GM19467 (cell line): ENCODE measurements around the gene GRK2.

Source experiments
- ATAC-seq: cut with Tn5 transposase; IDR thresholded peaks from one replicate; pipeline ENCODE4 v1.9.1; 2021; ENCODE audit warnings: mild to moderate bottlenecking, moderate library complexity; ENCODE audit not compliant: unreplicated experiment

The GRK2 gene

DNA sequence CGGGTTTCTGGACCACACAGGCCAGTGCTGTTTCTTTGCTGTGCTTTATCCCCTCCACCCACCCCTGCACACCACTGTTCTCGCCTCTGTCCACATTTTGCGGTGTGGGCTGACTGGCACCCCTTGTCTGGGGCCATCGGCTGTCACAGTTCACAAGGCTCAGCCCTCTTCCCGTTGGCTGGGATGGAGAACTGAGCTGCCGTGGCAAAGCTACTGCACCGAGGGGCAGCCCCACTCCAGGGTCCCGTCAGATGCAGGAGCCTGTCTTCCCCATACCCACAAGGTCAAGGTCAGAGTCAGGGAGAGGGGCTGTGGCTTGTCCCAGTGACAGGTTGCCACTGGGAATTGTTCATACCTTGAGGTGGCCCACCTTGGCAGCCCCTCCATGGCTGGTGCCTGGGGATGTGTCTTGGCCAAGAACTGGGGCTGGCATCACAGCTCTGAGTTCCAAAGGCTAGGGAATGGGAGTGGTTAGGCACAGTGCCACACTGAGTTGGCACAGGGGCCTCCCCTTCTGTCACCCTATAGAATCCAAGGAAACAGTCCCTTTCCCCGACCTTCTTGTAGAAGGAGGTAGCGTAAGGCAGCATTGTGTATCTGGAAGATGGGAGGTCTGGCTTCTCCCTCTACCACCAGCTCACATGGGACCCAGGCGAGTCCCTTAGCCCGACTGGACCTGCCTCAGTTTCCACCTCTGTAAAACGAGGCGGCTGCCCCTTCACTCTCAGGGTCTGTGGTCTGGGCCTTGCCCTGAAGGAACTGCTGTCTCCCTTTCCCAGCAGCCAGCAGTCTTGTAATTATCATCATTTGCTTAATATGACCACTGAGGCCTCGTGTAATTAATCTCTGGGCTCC is 3.4 kb downstream of the GRK2 start:
- no peak for ATAC-seq

DNA sequence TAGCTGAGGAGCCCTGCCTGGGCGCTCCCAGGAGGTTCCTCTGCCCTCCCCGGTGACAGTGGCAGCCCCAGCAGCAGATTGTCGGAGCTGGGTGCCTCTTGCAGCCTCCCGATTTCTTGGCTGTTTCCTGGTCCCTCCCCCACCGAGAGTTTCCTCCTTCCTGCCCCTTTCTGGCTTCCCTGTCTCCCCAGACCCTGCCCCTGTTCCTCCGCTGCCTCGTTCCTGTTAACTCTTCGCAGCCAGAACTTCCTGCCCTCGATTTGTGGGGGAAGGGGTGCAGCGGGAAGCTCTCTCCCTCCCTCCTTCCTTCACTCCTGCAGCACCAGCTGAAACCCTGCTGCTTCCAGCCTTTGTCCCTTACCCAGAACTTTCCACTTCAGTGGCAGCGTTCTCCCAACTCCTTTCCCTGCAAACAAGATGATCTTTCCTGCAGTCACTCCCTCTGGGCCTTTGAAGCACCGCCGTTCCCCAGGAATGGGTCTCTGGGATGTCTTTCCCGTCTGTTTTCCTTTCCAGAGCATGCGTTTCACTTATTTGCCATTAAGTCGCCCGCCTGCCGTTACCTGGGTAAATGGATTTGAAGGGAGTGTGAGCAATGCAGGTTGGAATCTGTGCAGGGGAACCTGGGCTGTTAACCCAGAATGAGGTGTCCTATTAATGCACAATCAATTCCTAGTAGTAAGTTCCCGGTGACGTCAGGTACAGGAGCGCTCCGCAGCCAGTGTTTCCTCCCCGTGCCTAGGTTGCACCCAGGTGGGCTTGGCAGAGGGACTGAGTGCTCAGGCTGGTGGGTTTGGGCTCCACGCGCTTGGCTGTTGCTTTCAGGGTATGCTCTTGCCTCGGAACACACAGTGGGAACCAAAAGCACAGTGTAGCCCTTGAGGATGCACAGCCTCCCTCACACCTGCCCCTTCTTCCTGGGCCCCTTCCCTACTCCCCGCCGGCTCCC is 4.3 kb downstream of the GRK2 start:
- no peak for ATAC-seq

DNA sequence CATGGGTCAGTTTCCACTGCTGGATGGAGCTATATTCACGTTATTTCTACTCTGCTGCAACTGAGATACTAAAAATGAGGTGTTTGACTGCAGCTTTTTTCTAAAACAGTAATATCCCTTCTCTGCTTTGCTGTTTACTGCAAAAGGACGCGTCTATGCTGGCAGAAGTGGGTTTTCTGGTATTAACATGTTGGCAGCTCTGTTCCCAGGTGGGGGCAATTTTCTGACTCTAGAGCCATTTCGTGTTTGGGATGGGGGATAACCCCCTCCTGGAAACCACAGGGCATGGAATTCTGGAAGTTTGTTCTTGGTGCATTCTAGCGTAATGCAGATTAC is 4.9 kb downstream of the GRK2 start:
- ATAC-seq, result no peak

DNA sequence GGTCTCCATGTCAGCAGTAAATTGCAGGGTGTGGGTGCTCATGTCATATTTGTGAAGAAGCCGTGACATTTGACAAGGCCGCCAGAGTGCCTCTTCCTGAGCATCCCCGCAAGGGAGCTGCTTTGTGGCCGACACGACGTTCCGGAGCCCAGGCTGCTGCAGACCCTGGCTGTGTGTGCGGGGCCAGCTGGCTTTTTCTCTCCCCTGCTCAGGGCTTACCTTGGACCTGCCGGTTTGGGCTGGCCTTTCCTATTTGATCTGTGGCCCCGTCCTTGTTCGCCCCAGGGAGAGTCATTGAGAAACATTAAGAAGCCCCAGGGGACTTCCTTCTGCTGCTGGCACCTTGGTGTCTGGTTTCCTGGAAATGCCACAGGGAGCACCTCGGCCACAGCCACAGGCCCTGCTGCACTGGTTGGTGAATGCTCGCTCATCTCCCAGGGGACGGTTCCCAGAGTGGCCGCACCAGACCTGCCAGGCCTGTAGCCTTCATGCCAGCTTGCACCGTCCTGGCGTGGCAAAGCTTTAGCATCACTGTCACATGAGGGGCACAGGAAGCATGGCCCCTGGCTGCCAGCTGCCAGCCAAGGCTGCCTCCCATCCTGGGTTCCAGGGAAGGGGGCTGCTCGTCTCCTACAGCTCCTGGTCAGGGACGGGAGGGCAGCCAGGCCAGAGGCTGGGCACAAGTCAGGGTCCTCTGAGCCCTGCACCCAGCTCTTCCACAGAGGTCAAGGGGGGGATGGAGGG is 5.4 kb downstream of the GRK2 start:
- no peak for ATAC-seq

DNA sequence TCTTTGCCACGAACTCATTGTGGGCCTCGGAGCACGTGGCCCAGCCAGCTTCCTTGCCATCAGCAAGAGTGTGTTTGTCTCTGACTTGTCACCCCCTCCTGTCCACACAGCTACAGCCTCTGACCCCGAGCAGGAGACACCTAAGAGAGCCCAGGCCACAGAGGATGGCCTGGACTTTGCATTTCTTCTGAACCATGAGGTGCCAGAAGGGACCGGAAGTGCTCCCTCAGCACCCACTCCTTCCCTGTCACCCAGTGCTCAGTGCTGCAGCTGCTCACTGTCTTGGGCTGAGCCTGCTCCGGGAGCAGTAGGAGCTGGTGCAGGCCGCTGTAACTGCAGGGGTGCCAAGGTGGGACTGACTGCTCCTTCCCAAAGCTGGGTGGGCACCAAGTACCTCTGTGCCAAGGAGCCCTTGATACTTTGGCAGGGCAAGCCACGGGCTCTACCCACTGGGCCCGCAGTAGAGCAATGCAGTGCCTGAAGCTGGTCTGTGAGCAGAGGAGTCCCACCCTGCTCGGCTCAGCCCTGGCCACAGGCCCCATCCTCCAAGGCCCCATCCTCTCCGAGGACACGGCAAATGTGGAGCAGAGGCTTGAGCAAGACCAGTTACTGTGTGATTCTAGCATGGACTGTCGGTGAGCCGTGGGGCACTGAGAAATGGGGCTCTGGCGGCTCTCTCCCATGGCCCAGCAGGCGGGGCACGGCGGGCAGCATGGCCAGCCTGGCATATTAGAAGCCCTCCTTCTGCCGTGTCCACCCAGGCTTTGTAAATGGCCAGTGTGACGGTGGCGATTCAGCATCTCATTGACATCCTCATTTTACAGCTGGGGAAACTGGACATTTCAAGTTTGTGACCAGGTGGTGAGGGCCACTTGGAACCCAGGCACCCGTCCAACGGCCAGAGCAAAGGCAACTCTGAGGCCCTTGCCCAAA is 6.3 kb downstream of the GRK2 start:
- ATAC-seq, result no peak

DNA sequence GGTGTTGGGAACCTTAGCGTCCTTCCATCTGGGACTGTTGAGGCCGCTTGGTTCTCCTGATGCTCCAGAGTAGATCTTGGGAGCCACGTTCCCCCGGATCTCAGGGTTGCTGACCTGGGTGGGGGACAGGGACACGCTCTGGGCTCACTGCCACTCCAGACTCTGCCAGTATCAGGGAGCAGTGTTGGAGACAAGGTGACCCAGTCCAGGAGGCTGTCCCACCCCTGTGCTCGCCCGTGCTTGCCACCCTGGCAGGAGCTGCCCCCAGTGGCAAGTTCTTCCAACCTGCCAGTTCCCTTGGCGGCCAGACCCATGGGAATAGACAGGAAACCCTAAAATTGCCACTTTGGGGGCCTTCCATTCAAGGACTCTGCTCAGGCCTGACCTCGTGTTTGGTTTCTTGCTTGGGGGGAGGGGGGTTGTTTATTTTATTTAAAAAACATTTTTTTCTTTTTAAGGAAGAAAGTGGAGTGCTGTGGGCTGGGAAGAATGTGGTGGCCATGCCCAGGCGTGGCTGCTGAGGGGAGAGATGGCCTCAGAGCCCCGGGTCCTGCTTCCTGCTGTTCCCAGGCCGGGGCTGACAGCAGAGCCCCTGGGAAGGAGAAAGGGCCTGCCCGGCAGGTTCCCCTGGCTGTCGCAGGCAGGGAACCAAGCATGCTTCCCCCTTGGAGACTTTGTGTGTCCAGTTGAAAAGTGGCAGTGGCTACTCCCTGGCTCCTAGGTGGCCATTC is 7.2 kb downstream of the GRK2 start:
- ATAC-seq, result no peak

DNA sequence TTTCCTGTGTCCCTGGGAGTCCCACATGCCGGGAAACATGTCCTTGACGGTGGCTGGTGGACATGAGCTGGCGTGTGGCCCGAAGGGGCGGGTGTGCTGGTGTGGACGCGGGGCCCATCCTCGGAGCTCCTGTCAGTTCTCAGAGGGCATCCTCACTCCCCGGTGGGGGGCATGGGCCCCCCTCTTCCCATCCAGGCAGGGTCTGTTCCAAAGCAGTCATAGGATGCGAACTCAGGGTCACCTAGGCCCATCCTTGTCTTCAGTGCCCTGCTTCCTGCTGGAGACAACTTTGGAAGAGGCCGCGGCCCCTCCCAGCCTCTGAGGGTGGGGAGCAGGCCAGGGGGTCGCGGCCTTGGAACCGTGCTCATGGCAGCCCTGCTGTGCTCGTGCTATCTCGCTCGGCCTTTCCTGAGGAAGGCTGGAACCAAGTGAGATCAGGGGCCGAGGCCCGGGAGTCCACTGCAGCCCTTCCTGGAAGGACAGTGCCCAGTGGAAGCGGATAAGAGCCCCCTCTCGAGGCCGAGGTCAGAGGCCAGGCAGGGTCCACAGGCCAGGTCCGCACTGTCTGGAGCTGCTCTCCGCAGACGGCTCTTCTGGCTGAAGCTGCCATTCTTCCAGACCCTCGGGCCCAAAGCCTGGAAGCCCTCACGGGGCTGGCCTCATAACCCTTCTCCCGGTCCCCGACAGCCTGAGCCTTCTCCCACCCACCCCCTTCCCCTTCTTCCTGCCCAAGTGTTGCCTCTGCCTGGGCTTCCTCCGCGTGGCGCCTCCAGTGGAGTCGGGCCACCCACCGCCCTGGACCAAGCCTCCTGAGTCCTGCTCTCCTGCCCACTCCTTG is 8.7 kb downstream of the GRK2 start:
- ATAC-seq, result no peak

DNA sequence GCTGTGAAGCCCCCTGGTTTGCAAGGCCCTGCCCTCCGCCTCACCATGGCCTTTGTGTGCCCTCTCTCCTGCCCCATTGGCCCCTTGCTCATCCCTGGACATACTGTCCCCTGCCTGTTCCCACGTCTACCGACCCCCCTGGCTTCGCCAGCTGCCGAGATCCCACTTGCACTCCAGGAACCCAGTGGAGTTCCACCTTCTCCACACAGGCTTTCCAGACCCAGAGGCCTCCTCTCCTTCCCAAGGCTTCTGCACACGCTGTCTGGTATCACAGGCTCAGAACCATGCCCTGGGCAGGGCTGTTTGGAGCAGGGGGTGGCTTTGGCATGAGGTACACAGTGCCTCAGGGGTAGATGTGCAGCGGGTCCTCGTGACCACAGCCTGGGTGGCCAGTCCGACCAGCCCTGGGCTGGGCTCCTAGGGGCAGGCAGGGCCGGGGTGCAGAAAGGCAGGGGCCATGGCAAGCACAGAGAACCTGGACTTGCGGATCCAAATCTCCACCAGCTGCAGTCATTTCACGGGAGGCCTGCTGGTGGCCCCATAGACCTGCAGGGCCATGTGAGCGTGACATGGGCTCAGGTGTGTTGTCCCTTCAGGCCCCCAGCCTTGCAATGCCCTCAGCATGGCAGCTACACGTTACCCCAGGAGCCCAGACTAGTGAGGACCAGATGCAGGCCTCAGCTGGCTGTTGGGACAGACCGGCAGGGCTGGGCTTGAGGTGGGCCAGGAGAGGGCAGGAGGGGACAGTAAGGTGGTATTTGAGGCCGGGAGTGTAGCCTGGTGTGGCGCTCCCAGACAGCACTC is 9.5 kb downstream of the GRK2 start:
- ATAC-seq, result no peak

DNA sequence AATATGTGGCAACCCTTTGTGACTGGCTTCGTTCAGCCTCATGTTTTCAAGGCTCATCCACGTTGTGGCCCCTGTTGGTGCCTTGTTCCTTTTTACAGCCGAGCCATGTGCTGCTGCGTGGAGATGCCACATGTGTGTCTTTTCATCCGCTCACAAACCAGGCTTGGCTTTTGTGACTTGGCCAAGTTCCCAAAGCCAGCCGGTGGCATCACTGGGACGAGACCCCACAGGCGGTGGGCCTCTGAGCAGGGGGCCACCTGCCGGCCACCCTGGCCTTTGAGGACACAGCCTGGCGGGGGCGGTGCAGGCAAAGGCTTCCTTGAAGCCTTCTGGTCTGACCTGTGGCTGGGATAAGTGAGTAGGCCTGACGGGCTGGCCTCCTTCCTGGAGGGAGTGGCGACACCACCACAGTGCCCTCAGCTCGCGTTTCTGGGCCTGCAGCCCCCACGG is 10.5 kb downstream of the GRK2 start:
- ATAC-seq, result no peak

DNA sequence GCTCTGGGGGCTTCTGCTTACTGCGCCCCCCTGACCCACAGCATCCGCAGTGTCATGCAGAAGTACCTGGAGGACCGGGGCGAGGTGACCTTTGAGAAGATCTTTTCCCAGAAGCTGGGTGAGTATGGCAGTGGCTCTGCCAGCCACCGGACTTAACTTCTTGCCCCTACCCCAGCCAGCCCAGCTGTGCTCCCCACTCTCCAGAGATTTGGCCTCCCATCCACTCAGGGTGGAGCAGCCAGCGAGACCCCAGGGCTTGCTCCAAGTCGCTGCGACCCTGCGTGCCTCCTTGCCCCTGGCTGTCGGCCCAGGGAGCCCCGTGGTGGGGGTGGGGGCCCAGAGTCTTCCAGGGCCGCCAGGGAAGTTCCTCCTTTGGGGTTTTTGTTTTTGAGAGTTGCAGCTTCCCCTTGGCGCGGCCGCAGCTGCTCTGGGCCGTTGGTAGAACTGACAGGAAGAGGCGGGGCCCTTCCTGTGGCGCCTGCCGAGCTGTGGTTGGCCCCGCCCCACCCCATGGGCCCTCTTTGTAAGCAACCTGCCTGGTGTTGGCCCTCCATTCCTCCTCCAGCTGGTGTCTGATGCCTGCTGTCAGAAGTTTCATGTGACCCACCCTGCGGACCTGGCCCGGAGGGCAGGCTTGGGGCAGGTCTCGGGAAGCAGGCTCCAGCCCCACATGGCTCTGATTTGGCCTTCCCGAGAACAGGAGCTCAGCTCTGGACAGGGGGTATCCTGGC is 11.1 kb downstream of the GRK2 start:
- ATAC-seq, result peak; percentile 57

DNA sequence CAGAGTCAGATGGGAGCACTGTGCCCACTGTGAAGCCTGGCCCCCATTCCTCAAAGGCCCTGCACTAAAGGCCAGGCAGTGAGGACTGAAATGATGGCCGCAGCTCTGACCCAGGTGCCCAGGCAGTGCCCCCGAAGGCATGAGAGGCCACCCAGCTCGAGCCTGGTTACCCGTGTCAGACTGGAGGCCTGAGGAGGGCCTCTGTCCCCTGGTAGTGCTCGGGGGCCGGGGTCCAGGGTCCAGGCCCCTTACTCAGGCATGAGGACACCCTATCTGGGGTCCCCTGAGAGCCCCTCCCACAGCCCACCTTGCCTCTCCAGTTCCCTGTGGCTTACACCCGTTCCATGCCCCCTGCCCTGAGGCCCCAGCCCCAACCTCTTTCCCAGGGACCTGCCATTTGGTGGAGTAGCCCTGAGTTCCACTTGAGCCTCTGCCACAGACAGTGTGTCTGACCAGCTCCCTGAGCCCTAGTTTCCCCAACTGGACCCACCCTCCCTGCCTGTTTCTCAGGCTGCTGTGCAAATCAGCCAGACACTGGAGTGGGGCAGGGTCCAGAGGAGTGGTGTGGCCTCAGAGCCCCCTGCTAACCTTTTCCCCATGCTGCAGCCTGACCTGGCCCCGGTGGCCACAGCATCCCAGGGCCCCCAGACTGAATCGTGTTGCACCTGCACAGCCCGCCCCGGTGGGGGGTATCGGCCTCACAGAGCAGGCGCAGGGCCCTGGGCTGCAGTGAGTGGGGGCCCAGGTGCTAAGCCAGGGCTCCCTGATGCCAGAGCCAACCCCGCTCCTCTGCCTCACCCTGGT is 12.1 kb downstream of the GRK2 start:
- ATAC-seq, result no peak

DNA sequence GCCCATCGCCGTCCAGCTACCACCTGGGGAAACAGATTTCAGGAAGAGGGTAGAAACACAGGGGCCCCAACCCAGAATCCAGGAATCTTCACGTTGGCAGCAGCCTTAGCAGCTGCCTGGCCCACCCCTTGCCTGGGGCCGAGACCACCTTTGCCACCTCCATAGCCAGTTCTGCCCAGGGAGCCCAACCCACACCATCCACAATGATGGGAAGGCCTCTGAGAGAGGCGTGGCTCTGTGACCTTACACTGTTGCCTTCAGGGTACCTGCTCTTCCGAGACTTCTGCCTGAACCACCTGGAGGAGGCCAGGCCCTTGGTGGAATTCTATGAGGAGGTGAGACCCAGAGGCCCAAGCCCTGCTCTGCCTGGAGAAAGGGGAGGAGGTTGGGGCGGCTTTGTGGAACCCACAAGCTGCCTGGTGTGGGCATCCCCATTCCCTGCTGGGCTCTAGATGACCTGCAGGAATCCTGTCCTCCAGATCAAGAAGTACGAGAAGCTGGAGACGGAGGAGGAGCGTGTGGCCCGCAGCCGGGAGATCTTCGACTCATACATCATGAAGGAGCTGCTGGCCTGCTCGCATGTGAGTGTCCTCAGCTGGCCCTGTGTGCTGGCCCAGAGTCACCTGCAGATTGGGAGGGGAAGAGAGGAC is 12.8 kb downstream of the GRK2 start:
- ATAC-seq, result no peak

DNA sequence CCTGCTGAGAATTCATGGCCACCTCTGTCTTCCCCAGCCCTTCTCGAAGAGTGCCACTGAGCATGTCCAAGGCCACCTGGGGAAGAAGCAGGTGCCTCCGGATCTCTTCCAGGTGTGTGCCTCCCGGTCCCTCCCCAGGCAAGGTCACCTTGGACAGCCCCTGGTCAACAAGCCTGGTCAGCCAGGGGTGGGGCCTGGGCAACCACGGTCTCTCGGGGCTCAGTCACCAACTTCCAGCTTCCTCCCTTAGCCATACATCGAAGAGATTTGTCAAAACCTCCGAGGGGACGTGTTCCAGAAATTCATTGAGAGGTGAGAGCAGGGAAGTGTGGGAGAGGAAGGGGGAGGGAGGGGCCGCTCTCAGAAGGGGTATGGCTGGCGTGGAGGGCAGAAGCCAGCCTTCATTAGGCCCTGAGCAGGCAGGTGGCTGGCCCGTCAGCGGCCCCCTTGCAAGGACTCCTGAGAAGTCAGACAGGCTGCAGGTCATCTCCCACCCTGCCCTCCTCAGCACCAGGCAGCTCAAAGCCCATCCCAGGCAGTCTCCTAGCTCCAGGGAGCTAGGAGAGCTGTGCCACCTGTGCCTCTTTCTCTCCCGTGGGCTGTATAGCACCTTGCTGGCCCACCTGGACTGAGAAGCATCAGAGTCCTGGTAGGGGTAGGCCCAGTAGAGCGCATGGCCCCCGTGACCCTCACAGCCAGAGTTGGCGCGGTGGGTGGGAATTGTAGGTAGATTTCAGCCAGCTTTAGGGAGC is 13.5 kb downstream of the GRK2 start:
- no peak for ATAC-seq

DNA sequence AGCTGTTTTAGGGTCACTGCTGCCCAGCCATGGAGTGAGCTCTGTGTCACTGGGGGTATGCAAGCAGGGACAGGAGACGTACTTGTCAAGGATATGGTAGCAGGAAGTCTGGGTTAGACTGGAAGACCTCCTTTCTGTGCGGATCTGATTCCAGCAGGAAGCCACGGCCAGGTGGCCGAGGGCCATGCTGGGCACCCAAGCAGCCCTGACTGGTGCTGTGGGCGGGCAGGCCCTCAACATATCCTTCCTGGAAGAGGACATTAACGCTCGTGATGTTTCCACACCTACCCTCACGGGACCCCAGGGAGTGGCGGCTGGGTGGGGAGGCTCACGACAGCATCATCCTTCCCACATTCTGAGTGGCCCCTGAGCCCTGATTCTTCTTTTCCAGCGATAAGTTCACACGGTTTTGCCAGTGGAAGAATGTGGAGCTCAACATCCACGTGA is 14.1 kb downstream of the GRK2 start:
- ATAC-seq, result no peak
